Endothelial cell of umbilical vein (primary cell): ENCODE data around the gene SETD2.

Experiments
- EZH2 ChIP-seq: IDR thresholded peaks from 2 replicates; pipeline ENCODE4 v1.6.1; 2012; ENCODE audit warnings: borderline replicate concordance, low read depth, mild to moderate bottlenecking, moderate library complexity, low read length, inconsistent platforms; ENCODE audit not compliant: severe bottlenecking
- FOS ChIP-seq: IDR thresholded peaks from 2 replicates; pipeline ENCODE4 v1.6.1; 2011; ENCODE audit warnings: mild to moderate bottlenecking, low read length, moderate library complexity, borderline replicate concordance; ENCODE audit not compliant: insufficient read depth
- JUN ChIP-seq: IDR thresholded peaks from 2 replicates; pipeline ENCODE4 v1.6.1; 2011; ENCODE audit warnings: borderline replicate concordance, low read depth; ENCODE audit not compliant: insufficient read length, insufficient read depth
- MAX ChIP-seq: IDR thresholded peaks from 2 replicates; pipeline ENCODE4 v1.6.1; 2011; ENCODE audit not compliant: insufficient read depth, insufficient read length
- MYC ChIP-seq: IDR thresholded peaks from one replicate; pipeline ENCODE4 v1.6.1; 2011; ENCODE audit warnings: mild to moderate bottlenecking, low read depth, low read length
- POLR2A ChIP-seq: IDR thresholded peaks from 2 replicates; pipeline ENCODE4 v1.6.1; 2012; ENCODE audit warnings: low read depth, mild to moderate bottlenecking, control low read depth, low read length
- POLR2AphosphoS5 ChIP-seq: IDR thresholded peaks from 2 replicates; pipeline ENCODE4 v1.6.1; 2012; ENCODE audit warnings: low read depth, mild to moderate bottlenecking, control low read depth, low read length, moderate library complexity; ENCODE audit not compliant: insufficient read depth
- TF ChIP-seq, protein P1 (sequence below), 2 donors: IDR thresholded peaks; 1 replicate in 1 of 2; 2 replicates in 1 of 2; pipeline ENCODE4 v1.5.1; 2011; ENCODE audit warnings: low read length in 2 of 2, mild to moderate bottlenecking in 2 of 2, moderate library complexity in 2 of 2, control low read depth in 1 of 2, inconsistent platforms in 1 of 2, low read depth in 1 of 2; ENCODE audit not compliant: insufficient read depth in 1 of 2; ENCODE audit errors: extremely low read depth in 1 of 2

DNA sequence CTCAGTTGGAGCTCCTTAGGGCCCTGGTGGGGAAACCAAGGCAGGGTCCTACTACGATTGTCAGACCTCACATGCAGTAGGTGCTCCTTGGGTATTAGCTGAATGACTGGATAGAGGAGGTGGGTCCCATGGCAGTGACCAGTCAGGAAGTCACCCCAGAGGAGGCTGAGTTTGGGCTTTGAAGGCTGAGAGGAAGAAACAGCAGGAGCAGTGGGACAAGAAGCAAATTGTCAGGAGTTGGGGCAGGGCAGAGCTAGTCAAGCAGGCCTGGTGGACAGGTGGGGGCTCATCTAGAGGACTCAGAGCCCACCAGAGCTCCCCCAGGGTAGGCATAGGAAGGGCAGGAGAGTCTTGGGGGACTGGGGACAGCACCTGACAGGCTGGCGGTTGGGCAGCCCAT lies 181.4 kb downstream of the SETD2 start:
- TF ChIP-seq, protein P1, sequence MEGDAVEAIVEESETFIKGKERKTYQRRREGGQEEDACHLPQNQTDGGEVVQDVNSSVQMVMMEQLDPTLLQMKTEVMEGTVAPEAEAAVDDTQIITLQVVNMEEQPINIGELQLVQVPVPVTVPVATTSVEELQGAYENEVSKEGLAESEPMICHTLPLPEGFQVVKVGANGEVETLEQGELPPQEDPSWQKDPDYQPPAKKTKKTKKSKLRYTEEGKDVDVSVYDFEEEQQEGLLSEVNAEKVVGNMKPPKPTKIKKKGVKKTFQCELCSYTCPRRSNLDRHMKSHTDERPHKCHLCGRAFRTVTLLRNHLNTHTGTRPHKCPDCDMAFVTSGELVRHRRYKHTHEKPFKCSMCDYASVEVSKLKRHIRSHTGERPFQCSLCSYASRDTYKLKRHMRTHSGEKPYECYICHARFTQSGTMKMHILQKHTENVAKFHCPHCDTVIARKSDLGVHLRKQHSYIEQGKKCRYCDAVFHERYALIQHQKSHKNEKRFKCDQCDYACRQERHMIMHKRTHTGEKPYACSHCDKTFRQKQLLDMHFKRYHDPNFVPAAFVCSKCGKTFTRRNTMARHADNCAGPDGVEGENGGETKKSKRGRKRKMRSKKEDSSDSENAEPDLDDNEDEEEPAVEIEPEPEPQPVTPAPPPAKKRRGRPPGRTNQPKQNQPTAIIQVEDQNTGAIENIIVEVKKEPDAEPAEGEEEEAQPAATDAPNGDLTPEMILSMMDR (IDR thresholded peaks at IDR 0.05; ENCODE audit: extremely low read depth in 1 of 2, insufficient read depth in 1 of 2, low read depth in 1 of 2, low read length in 2 of 2) = no peak
- no peak for TF ChIP-seq MYC
- no peak for TF ChIP-seq EZH2
- no peak for TF ChIP-seq POLR2AphosphoS5
- no peak for TF ChIP-seq POLR2A
- no peak for TF ChIP-seq FOS
- no peak for TF ChIP-seq JUN
- TF ChIP-seq MAX = no peak
